ENCODE data around the gene COPS3.

The COPS3 gene

GRCh38 chr17:17246879-17247278, 34.2 kb downstream of the COPS3 start:
- DNase-seq (ENCODE audit: low read depth in 2 of 2, low spot score in 1 of 2), result no peak

GRCh38 chr17:17243163-17243562, 37.9 kb downstream of the COPS3 start:
- no peak for DNase-seq (ENCODE audit: low read depth in 2 of 2, low spot score in 1 of 2)

GRCh38 chr17:17242246-17242645, 38.8 kb downstream of the COPS3 start:
- no peak for DNase-seq (ENCODE audit: low read depth in 2 of 2, low spot score in 1 of 2)

GRCh38 chr17:17241656-17242055, 39.4 kb downstream of the COPS3 start:
- DNase-seq (ENCODE audit: low read depth in 2 of 2, low spot score in 1 of 2), result no peak

GRCh38 chr17:17239832-17240231, 41.2 kb downstream of the COPS3 start:
- no peak for DNase-seq (ENCODE audit: low read depth in 2 of 2, low spot score in 1 of 2)

GRCh38 chr17:17237026-17237799, 43.8 kb downstream of the COPS3 start, which contains the start of gene FLCN:
FLCN (minus strand) TSS chr17:17237168; CDS start chr17:17228137, 9,031 bp downstream.
- DNase-seq (ENCODE audit: low read depth in 2 of 2, low spot score in 1 of 2), result peak; percentile 78 to 86

DNA sequence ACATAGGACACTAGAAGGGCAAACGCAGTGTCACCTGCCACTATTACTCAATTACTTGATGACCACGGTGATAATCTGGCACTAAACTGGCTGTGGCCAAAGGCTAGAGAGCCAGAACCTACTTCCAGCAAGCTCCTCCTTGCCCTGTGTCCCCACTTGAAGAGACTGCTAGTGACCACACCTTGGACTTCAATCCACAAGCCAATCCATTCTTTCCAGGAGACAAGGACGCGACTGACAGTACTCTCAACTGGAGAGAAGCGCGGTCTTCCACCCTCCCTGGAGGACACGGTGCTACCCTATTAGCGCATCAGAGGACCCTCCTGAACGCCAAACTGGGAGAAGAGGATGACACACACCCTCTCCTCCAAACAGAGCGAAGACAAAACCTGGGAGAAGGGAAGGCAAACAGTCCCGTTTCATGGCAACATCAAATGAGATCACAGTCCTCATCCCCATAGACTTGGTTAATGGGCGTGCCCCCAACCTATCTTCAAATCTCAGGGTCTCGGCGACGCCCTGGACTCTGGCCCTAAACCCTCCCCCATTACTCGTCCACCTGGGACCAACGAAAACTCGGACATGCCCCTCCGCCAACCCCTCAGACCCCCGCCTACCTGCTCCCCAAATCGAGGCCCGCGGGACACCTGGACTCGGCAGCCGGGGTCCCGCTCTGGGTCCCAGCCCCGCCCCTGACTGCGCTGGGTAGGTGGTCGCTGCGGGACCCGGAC, 44.6 kb downstream of the COPS3 start:
- no peak for DNase-seq (ENCODE audit: low read depth in 2 of 2, low spot score in 1 of 2)

- no peak for DNase-seq (ENCODE audit: low read depth in 2 of 2, low spot score in 1 of 2)
Observed at GRCh38 chr17:17235212-17236174, 45.6 kb downstream of the COPS3 start.

DNA sequence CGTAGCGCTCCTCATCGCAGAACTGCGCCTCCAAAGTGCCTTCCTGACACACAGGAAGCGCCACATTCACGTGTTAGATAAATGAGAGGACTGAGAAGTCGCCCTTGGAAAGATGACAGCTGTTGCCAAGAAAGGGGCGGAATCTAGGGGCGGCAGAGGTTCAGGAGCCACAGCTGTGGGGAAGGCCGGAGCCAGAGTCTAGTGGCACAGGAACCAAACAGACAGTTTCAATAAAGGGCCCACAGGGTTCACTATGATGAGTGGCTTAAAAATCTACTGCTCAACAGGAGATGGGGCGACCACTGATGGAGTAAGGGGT, 48.8 kb downstream of the COPS3 start:
- DNase-seq (ENCODE audit: low read depth in 2 of 2, low spot score in 1 of 2), result no peak

- DNase-seq (ENCODE audit: low read depth in 2 of 2, low spot score in 1 of 2), result no peak
Observed at GRCh38 chr17:17231621-17232302, 49.3 kb downstream of the COPS3 start.

- no peak for DNase-seq (ENCODE audit: low read depth in 2 of 2, low spot score in 1 of 2)
Observed at GRCh38 chr17:17229416-17230384, 51.3 kb downstream of the COPS3 start.

DNA sequence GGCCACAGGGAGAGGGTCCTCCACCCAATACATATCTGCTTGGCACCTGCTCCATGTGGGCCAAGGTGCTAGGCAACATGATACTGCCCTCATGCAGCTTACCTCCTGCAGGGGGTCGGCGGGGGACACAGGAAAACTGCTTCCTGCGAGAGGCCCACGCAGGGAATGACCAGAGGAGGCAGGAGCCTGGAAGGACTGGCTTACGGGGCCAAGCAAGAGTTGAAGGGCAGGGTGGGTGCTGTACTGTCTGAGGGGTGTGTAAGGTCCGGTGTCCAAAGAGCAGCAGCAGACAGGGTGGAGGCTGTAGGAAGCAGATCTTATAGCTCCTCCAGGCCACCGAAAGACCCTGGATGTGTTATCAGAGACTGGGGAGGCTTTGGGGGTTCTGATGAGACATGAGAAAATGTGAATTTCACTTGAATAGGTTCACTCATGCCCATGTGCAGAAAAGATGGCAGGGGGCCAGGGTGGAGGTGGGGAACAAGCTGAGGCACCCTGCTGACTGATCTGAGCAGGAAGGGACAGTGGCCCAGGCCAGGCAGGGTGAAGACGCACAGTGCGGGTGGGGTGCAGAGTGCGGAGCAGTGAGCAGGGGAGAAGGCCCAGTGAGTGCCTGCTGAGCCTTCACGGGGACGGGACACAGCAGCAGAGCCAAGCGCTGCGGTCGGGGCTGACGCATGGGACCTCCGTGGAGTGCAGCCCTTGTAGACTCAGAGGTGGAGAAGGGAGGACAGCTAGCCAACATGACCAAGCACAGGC, 52.3 kb downstream of the COPS3 start:
- DNase-seq (ENCODE audit: low read depth in 2 of 2, low spot score in 1 of 2), result no peak

- DNase-seq (ENCODE audit: low read depth in 2 of 2, low spot score in 1 of 2), result no peak
Observed at GRCh38 chr17:17227608-17228520, 53.2 kb downstream of the COPS3 start.

DNA sequence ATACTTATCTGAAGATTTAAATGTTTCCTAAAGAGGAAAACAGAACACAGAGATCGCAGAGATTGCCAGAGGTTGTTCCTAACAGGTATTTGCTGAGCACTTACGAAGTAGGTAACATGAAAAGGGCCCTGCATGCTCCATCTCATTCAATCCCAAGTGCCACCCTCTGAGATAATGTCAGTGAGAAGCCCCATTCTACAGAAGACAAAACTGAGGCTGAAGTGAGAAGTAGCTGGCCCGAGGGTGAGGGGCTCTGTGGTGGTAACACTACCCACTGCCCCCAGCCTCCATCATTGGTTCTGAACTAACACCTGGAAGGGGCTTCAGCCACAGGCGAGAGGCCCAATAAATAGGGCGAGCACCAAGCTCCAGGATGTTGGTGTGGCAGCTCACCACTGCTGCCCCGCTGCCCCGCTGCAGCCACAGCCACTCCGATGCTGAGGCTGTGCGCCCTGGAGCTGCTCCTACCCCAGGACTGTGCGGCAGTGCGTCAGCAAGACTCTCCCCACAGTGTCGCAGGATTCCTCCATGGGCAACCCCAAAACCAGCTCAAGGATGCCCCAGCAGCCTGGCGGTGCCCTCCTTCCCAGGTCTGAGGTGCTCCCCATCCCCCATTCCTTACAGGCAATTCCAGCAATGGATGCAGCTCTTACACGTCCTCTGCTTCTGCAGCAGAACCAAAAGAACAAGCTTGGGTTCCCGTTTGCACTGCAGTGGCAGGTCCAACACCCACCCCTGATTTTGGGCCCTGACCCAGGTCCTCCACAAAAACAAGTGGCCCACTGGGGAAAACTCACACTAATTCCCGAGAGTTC, 54.4 kb downstream of the COPS3 start:
- DNase-seq (ENCODE audit: low read depth in 2 of 2, low spot score in 1 of 2), result no peak

- no peak for DNase-seq (ENCODE audit: low read depth in 2 of 2, low spot score in 1 of 2)
Observed at GRCh38 chr17:17225901-17226300, 55.1 kb downstream of the COPS3 start.

DNA sequence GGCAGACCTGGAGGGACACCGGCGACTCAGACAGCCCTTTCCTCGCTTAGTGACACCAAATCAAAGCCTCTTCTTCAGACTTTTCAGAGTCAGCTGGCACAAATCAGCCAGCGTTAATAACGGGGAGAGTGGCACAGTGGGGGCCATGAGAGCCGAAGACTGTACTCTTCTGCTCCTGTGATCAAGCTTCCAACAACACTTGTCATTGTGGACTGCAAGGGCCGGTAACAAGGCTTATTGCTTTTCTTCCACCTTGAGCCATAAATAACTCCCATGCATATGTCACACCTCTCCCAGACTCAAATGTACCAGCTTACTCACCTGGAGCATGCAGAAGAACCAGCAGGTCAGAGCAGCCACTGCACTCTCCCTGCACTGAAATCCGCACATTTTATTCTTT, 56.9 kb downstream of the COPS3 start:
- DNase-seq (ENCODE audit: low read depth in 2 of 2, low spot score in 1 of 2), result no peak

- no peak for DNase-seq (ENCODE audit: low read depth in 2 of 2, low spot score in 1 of 2)
Observed at GRCh38 chr17:17223736-17224135, 57.3 kb downstream of the COPS3 start.
